Uterus (tissue), 4 donors: Measurements from ENCODE around the gene TBC1D14. TPM values are rescaled to one million over a fixed set of nuclear protein-coding genes. Genes with fewer than 3 reads are reported as not detected.

Experiments used
- DNase-seq, 2 donors: peaks; one replicate each; pipeline ENCODE4 v3.0.0-alpha.2; 2019 to 2020
- H3K27ac ChIP-seq, 2 donors: fragments of 200-600 bp; sonication (generic); 1 replicate in 1 of 2; 2 replicates in 1 of 2; pipeline ENCODE4 v1.5.1; 2016 to 2018
- H3K27me3 ChIP-seq, 2 donors: fragments of 200-600 bp; sonication (generic); one replicate each; pipeline ENCODE4 v1.5.1; 2018 to 2019; ENCODE audit warnings: control low read depth in 1 of 2
- H3K36me3 ChIP-seq, 2 donors: fragments of 200-600 bp; sonication (generic); one replicate each; pipeline ENCODE4 v1.5.1; 2019; ENCODE audit warnings: control low read depth in 1 of 2
- H3K4me1 ChIP-seq, 2 donors: fragments of 200-600 bp; sonication (generic); one replicate each; pipeline ENCODE4 v1.5.1; 2018 to 2019; ENCODE audit warnings: control low read depth in 1 of 2
- H3K4me3 ChIP-seq, 2 donors: fragments of 200-600 bp; sonication (generic); 1 replicate in 1 of 2; 2 replicates in 1 of 2; pipeline ENCODE4 v1.5.1; 2018 to 2019; ENCODE audit warnings: mild to moderate bottlenecking in 1 of 2
- H3K9me3 ChIP-seq, 2 donors: fragments of 200-600 bp; sonication (generic); one replicate each; pipeline ENCODE4 v1.5.1; 2019; ENCODE audit warnings: control low read depth in 1 of 2
- CTCF ChIP-seq, 4 experiments: fragments of 200-600 bp in 2 of 4; fragments of 450-650 bp in 2 of 4; sonication (generic) in 2 of 4; IDR thresholded peaks; one replicate each; pipeline ENCODE4 v1.5.1; 2016 to 2019; ENCODE audit warnings: antibody characterized with exemption in 4 of 4, mild to moderate bottlenecking in 2 of 4, moderate library complexity in 1 of 4
- POLR2A ChIP-seq, 2 donors: fragments of 450-650 bp; IDR thresholded peaks; one replicate each; pipeline ENCODE4 v1.6.1; 2016; ENCODE audit warnings: antibody characterized with exemption in 2 of 2, mild to moderate bottlenecking in 1 of 2, moderate library complexity in 1 of 2
- intact Hi-C: fragments of 100-400 bp; cut with DNase I; formaldehyde crosslinking; loops from one replicate; pipeline ENCODE4 v1.15.1; 2023; ENCODE audit warnings: low total_unique reads
- total RNA-seq, 4 donors: library from RNA; depleted of rRNA in 3 of 4; stranded (reverse); fragments of >200 nt in 3 of 4; gene quantifications; one replicate each; pipeline versions ENCODE4 v1.1.0 to v1.2.4, GENCODE V29; 2014 to 2023
- donor health status: DM: yes; HTN: yes; CAD: no.

The TBC1D14 gene
- total RNA-seq, 4 donors from 2014 or later: 16.9 to 61.2 (median 28.1) TPM

- no peaks in the 10 kb centered on the region for H3K36me3 ChIP-seq
- no peak overlapping the region for H3K27ac ChIP-seq
- no peak overlapping the region for H3K4me3 ChIP-seq
- no peak for DNase-seq
- no peaks in the 10 kb centered on the region for H3K4me1 ChIP-seq
- TF ChIP-seq POLR2A (IDR thresholded peaks at IDR 0.05): no peak
- no peak for TF ChIP-seq CTCF (IDR thresholded peaks at IDR 0.05)
- no peaks in the 10 kb centered on the region for H3K9me3 ChIP-seq
- intact Hi-C loops: no loop called here
- no peaks in the 10 kb centered on the region for H3K27me3 ChIP-seq
These were observed 50.5 kb downstream of the TBC1D14 start for GRCh38 chr4:6960154-6960553.

DNA sequence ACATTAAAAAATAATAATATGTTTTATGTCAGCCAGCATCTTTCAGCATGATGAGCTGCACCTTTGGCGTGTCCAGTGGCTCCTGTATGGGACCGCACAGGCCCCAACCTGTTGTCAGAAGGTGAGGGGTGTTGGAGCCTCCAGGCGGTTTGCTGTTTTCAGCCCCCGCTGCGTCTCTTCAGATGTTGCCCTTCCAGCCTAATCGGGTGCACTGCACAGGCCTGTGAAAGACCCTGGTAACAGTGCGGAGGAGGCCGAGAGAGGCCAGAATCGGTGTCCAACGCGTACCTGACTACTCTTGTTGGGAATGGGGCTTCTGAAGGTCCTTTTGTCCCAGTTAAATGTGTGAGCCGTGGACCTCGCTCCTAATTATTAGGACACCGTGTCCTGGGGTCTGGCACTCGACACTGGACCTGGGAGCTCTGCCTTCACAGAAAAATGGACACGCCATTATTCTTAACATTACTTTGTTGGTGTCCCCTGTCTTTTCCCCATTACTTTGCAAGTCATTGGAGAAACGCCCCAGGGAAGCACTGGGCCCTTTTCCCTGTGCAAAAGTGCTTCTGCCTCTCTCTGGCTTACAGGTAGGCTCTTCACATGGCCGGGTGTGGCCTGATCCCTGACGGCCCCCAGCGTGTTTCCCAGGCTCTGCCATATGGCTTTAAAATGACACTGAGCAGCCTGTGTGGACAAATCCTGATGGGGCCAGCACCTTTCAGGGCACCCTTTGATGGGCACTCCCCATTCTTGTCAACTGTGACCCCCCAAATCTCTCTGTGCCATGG lies 51.2 kb downstream of the TBC1D14 start:
- Histone ChIP-seq H3K4me3 (no peak overlapping the region), H3K27me3 (no peaks in the 10 kb centered on the region), H3K9me3 (no peaks in the 10 kb centered on the region), H3K36me3 (no peaks in the 10 kb centered on the region), H3K4me1 (no peaks in the 10 kb centered on the region), H3K27ac (no peak overlapping the region)
- no peak for DNase-seq
- TF ChIP-seq CTCF (IDR thresholded peaks at IDR 0.05): no peak
- no peak for TF ChIP-seq POLR2A (IDR thresholded peaks at IDR 0.05)
- intact Hi-C loops: no loop called here

- H3K27me3 ChIP-seq: no peaks in the 10 kb centered on the region
- intact Hi-C loops: no loop called here
- H3K36me3 ChIP-seq: no peaks in the 10 kb centered on the region
- TF ChIP-seq POLR2A (IDR thresholded peaks at IDR 0.05): no peak
- no peak for TF ChIP-seq CTCF (IDR thresholded peaks at IDR 0.05)
- H3K4me3 ChIP-seq: no peak overlapping the region
- no peaks in the 10 kb centered on the region for H3K4me1 ChIP-seq
- no peak for DNase-seq
- H3K9me3 ChIP-seq: no peaks in the 10 kb centered on the region
- H3K27ac ChIP-seq: no peak overlapping the region
These were observed 52.0 kb downstream of the TBC1D14 start for GRCh38 chr4:6961496-6962210.

- intact Hi-C loops: no loop called here
These were observed 52.8 kb downstream of the TBC1D14 start for GRCh38 chr4:6962211-6963041.

More at GRCh38 chr4:6962211-6963041, 52.8 kb downstream of the TBC1D14 start:
- Histone ChIP-seq H3K9me3 (no peaks in the 10 kb centered on the region), H3K36me3 (no peaks in the 10 kb centered on the region), H3K4me1 (no peaks in the 10 kb centered on the region), H3K27me3 (no peaks in the 10 kb centered on the region), H3K4me3 (no peak overlapping the region), H3K27ac (no peak overlapping the region)
- no peak for DNase-seq
- no peak for TF ChIP-seq CTCF (IDR thresholded peaks at IDR 0.05)
- TF ChIP-seq POLR2A (IDR thresholded peaks at IDR 0.05): no peak
